Osteocyte (in vitro differentiated cells): Measurements from ENCODE around the gene LARP1. TPM values are rescaled to one million over a fixed set of nuclear protein-coding genes. Genes with fewer than 3 reads are reported as not detected.

Experiments
- DNase-seq: peaks from one replicate; pipeline ENCODE4 v3.0.0; 2021; ENCODE audit warnings: mixed read lengths; ENCODE audit not compliant: unreplicated experiment; ENCODE audit errors: extremely low spot score
- H3K27ac Mint-ChIP-seq: one replicate; pipeline ENCODE4 v1.8.0; 2021; ENCODE audit warnings: mild to moderate bottlenecking, mixed read lengths; ENCODE audit not compliant: unreplicated experiment
- H3K27me3 Mint-ChIP-seq: one replicate; pipeline ENCODE4 v1.8.0; 2021; ENCODE audit warnings: mixed read lengths; ENCODE audit not compliant: unreplicated experiment
- H3K36me3 Mint-ChIP-seq: one replicate; pipeline ENCODE4 v1.8.0; 2021; ENCODE audit warnings: mixed read lengths; ENCODE audit not compliant: unreplicated experiment
- H3K4me1 Mint-ChIP-seq: one replicate; pipeline ENCODE4 v1.8.0; 2021; ENCODE audit warnings: mixed read lengths; ENCODE audit not compliant: unreplicated experiment
- H3K4me3 Mint-ChIP-seq: one replicate; pipeline ENCODE4 v1.8.0; 2021; ENCODE audit warnings: mild to moderate bottlenecking, moderate library complexity, mixed read lengths; ENCODE audit not compliant: unreplicated experiment
- H3K9me3 Mint-ChIP-seq: one replicate; pipeline ENCODE4 v1.8.0; 2021; ENCODE audit warnings: mixed read lengths; ENCODE audit not compliant: unreplicated experiment
- total RNA-seq: library from RNA; stranded (reverse); gene quantifications from 2 replicates; pipeline ENCODE4 v1.2.1, GENCODE V29; 2021
- TF ChIP-seq, protein P1 (sequence below): fragments of 200-600 bp; sonication (generic); IDR thresholded peaks from 2 replicates; pipeline ENCODE4 v1.5.0; 2021; ENCODE audit warnings: antibody characterized with exemption, mild to moderate bottlenecking, moderate library complexity

The LARP1 gene
- total RNA-seq, 1 donor from 2014 or later, result 247 TPM

DNA sequence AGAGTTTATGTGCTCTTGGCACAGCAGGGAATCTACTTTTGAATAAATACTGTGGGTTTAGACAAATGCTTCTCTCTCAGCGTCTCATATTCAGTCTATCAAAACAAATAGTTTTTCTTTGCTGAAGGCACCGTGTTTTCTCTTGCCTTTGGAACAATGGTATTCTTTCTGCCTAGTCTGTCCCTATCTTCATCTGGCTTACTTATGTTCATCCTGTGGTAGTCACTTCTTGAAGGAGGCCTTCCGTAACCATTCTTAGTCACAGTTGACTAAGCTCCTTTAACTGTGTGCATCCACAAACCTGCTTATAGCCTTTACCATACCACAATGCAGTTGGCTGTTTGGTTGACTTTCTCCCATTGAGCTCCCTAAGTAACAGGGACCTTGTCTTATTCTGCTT is 45.9 kb downstream of the LARP1 start:
- TF ChIP-seq, protein P1, sequence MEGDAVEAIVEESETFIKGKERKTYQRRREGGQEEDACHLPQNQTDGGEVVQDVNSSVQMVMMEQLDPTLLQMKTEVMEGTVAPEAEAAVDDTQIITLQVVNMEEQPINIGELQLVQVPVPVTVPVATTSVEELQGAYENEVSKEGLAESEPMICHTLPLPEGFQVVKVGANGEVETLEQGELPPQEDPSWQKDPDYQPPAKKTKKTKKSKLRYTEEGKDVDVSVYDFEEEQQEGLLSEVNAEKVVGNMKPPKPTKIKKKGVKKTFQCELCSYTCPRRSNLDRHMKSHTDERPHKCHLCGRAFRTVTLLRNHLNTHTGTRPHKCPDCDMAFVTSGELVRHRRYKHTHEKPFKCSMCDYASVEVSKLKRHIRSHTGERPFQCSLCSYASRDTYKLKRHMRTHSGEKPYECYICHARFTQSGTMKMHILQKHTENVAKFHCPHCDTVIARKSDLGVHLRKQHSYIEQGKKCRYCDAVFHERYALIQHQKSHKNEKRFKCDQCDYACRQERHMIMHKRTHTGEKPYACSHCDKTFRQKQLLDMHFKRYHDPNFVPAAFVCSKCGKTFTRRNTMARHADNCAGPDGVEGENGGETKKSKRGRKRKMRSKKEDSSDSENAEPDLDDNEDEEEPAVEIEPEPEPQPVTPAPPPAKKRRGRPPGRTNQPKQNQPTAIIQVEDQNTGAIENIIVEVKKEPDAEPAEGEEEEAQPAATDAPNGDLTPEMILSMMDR, result no peak
- Mint-ChIP-seq H3K27ac (peak overlapping the region; percentile 35), H3K4me3 (no peak overlapping the region), H3K9me3 (no peaks in the 10 kb centered on the region), H3K36me3 (peaks cover 72% of the 10 kb centered on the region), H3K27me3 (no peaks in the 10 kb centered on the region), H3K4me1 (peaks cover 20% of the 10 kb centered on the region)
- no peak for DNase-seq

- Mint-ChIP-seq H3K4me3 (no peak overlapping the region), H3K27me3 (no peaks in the 10 kb centered on the region), H3K4me1 (peaks cover 18% of the 10 kb centered on the region), H3K36me3 (peaks cover 72% of the 10 kb centered on the region), H3K9me3 (no peaks in the 10 kb centered on the region), H3K27ac (no peak overlapping the region)
- DNase-seq, result no peak
- TF ChIP-seq, protein P1, result no peak
These were observed 46.9 kb downstream of the LARP1 start for GRCh38 chr5:154802050-154802449.

GRCh38 chr5:154806176-154806575 is 51.0 kb downstream of the LARP1 start:
- no peak for DNase-seq
- H3K27ac Mint-ChIP-seq, result no peak overlapping the region
- peaks cover 63% of the 10 kb centered on the region for H3K36me3 Mint-ChIP-seq
- H3K4me3 Mint-ChIP-seq, result no peak overlapping the region
- TF ChIP-seq, protein P1, result no peak
- peaks cover 8% of the 10 kb centered on the region for H3K4me1 Mint-ChIP-seq
- no peaks in the 10 kb centered on the region for H3K27me3 Mint-ChIP-seq
- no peaks in the 10 kb centered on the region for H3K9me3 Mint-ChIP-seq

DNA sequence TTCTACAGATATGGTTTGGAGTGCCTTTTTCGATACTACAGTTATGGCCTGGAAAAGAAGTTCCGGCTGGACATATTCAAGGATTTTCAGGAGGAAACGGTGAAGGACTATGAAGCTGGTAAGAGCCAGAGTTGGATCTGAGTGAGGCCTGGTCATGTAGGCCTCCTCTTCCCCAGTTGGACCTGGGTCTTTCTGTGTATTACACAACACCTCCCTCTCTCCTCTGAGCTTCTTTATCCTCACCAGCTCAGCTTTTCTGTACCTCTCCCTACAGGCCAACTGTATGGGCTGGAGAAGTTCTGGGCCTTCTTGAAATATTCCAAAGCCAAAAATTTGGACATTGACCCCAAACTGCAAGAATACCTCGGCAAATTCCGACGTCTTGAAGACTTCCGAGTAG is 56.1 kb downstream of the LARP1 start:
- TF ChIP-seq, protein P1, result no peak
- H3K4me1 Mint-ChIP-seq, result no peaks in the 10 kb centered on the region
- no peaks in the 10 kb centered on the region for H3K27me3 Mint-ChIP-seq
- H3K4me3 Mint-ChIP-seq, result no peak overlapping the region
- no peaks in the 10 kb centered on the region for H3K9me3 Mint-ChIP-seq
- peaks cover 60% of the 10 kb centered on the region for H3K36me3 Mint-ChIP-seq
- H3K27ac Mint-ChIP-seq, result peak overlapping the region; percentile 18
- no peak for DNase-seq

- Mint-ChIP-seq H3K27me3 (no peaks in the 10 kb centered on the region), H3K4me3 (no peak overlapping the region), H3K4me1 (no peaks in the 10 kb centered on the region), H3K27ac (peak overlapping the region; percentile 4), H3K36me3 (peaks cover 61% of the 10 kb centered on the region), H3K9me3 (no peaks in the 10 kb centered on the region)
- no peak for DNase-seq
- TF ChIP-seq, protein P1, result peak; percentile 89
These were observed 56.7 kb downstream of the LARP1 start for GRCh38 chr5:154811653-154812465.
